Dedifferentiated amniotic fluid mesenchymal stem cell (primary cell): ENCODE measurements around the gene SHISA6.
"Not testable (repeated sequence)": the region's sequence is repeated elsewhere in the genome, so short reads cannot be mapped to it uniquely, and the experiment has no call there.

ENCODE experiments used
- DNase-seq: peaks from one replicate; pipeline ENCODE4 v3.0.0-alpha.2; 2016; ENCODE audit errors: extremely low spot score

The SHISA6 gene

GRCh38 chr17:11267999-11268575, 27.1 kb downstream of the SHISA6 start:
- no peak for DNase-seq

GRCh38 chr17:11269210-11269609, 28.2 kb downstream of the SHISA6 start:
- no peak for DNase-seq

- DNase-seq = no peak
Measured at GRCh38 chr17:11272191-11272590, 31.2 kb downstream of the SHISA6 start.

- DNase-seq = no peak
Measured at GRCh38 chr17:11273596-11273995, 32.6 kb downstream of the SHISA6 start.

- DNase-seq = no peak
Measured at GRCh38 chr17:11274106-11274505, 33.1 kb downstream of the SHISA6 start.

GRCh38 chr17:11276486-11276885, 35.5 kb downstream of the SHISA6 start:
- DNase-seq = no peak

- DNase-seq = no peak
Measured at GRCh38 chr17:11278186-11278991, 37.4 kb downstream of the SHISA6 start.

- DNase-seq = no peak
Measured at GRCh38 chr17:11278992-11279270, 37.9 kb downstream of the SHISA6 start.

GRCh38 chr17:11279776-11280344, 38.8 kb downstream of the SHISA6 start:
- no peak for DNase-seq

GRCh38 chr17:11282586-11282985, 41.6 kb downstream of the SHISA6 start:
- DNase-seq = no peak

- no peak for DNase-seq
Measured at GRCh38 chr17:11284811-11285210, 43.8 kb downstream of the SHISA6 start.

- no peak for DNase-seq
Measured at GRCh38 chr17:11285946-11286345, 44.9 kb downstream of the SHISA6 start.

- DNase-seq = no peak
Measured at GRCh38 chr17:11287791-11288190, 46.8 kb downstream of the SHISA6 start.

- no peak for DNase-seq
Measured at GRCh38 chr17:11290814-11291213, 49.8 kb downstream of the SHISA6 start.

GRCh38 chr17:11292491-11292890, 51.5 kb downstream of the SHISA6 start:
- DNase-seq = no peak

GRCh38 chr17:11293480-11293879, 52.5 kb downstream of the SHISA6 start:
- no peak for DNase-seq

- DNase-seq = no peak
Measured at GRCh38 chr17:11294826-11295225, 53.8 kb downstream of the SHISA6 start.

- DNase-seq = no peak
Measured at GRCh38 chr17:11296994-11297393, 56.0 kb downstream of the SHISA6 start.

GRCh38 chr17:11298401-11298800, 57.4 kb downstream of the SHISA6 start:
- no peak for DNase-seq

- DNase-seq = no peak
Measured at GRCh38 chr17:11300201-11300600, 59.2 kb downstream of the SHISA6 start.

GRCh38 chr17:11300738-11301137, 59.7 kb downstream of the SHISA6 start:
- DNase-seq = no peak

- DNase-seq = not testable (repeated sequence)
Measured at GRCh38 chr17:11301874-11302273, 60.9 kb downstream of the SHISA6 start.

- no peak for DNase-seq
Measured at GRCh38 chr17:11302401-11303186, 61.6 kb downstream of the SHISA6 start.
